ENCODE results near the gene TAS2R3.
A peak's percentile ranks its signal among the peaks of the same experiment; 100 is the strongest.
"Not testable (repeated sequence)": the region's sequence is repeated elsewhere in the genome, so short reads cannot be mapped to it uniquely, and the experiment has no call there.

TAS2R3 gene, protein sequence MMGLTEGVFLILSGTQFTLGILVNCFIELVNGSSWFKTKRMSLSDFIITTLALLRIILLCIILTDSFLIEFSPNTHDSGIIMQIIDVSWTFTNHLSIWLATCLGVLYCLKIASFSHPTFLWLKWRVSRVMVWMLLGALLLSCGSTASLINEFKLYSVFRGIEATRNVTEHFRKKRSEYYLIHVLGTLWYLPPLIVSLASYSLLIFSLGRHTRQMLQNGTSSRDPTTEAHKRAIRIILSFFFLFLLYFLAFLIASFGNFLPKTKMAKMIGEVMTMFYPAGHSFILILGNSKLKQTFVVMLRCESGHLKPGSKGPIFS

DNA sequence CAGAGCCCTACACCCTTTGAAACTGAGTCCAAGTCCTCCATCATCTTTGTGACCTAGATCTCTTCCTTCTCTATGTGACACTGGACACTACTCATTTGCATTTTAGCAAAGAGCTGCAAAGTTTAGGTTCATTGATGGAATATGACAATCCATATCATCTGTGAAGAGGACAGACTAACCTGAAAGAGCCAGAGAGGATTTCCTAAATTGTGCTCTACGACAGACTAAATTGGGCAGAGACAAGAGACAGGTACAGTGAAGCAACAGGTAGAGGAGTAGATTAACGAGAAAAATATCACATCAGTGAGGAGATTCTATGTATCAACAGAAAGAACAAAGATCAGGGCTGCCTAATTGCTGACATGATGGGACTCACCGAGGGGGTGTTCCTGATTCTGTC is at the start of gene TAS2R3:
Gene TAS2R3 (plus strand): TSS at position 301 of the 400 bp plus-strand sequence. CDS start 62 bp downstream, at position 363.
- no peak for DNase-seq (ENCODE audit: low spot score)

- no peak for DNase-seq (ENCODE audit: low spot score)
These were observed 49.3 kb upstream of the TAS2R3 start for GRCh38 chr7:141714571-141714970.

DNA sequence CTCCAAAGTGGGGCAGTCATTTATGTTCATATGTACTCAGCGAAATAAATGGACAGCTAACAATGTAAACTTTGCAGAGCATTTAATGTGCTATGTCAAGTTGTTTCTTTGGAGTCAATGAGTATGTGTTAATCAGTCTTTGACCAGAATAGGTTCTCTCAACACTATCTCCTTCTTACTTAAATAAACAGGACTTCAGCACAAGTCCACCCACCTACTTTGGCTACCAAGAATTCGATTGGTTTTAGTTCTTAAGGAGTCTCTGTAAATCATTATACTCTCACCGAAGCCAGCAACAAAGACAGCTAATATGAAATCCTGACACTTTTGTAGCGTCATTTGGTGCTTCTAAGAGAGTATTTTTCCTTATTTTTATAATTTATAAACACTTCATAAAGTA is 48.9 kb upstream of the TAS2R3 start:
- no peak for DNase-seq (ENCODE audit: low spot score)

DNA sequence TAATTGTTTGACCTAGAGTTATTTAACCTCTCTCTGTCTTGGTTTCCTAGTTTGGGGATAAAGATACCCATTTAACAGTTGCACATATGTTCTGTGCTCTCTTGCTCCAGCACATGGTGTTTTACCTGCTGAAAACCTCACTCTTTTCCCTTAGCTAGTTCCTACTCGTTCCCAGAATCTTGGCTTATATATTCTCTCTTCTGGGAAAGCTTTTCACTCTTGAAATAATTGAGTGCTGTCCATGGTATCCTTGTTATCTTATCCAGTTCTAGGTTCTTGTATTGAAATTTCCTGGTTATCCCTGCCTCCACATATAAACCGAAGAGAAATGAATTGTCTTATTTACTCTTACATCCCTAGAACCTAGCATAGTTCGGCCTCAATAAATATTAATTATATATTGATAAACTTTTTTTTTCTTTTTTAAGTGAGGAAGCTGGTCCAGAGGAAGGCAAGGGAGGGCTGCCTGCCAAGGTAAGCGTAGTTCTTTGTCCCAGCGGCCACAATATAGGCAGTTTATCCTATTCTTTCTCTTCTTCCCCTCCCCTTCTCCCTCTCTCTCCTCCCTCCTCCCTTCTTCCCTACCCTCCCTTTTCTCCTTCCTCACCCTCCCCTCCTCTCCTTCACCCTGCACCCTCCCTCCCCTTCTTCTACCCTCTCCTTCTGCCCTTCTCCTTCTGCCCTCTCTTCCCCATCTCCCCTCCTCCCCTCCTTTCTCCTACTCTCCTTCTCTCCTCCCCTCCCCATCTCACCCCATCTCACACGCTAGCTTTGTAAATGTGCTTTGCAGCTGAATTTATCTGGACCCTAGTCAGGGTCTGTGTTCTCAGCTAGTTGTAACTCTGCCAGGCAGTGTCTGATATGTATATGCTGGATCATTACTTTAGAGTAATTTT is 47.9 kb upstream of the TAS2R3 start:
- DNase-seq (ENCODE audit: low spot score): no peak

DNA sequence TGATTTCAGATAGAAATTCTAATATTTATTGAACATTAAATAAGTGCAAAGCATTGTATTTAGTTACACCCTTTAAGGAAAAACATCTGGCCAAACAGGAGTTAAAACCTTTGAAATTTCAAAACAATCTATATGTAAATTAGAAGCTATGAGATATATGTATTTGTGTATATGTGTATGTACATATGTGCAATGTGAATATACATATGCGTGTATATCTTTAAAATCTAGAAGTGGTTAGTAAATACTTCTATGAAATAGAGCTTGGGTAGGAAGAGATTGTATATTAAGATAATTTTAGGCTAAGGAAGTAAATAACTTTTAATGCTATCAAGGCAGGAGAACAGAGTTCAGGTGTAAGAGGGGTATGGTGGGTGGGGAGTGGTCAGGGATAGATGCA is 46.4 kb upstream of the TAS2R3 start:
- DNase-seq (ENCODE audit: low spot score): no peak

- no peak for DNase-seq (ENCODE audit: low spot score)
These were observed 41.4 kb upstream of the TAS2R3 start for GRCh38 chr7:141722529-141722928.

DNA sequence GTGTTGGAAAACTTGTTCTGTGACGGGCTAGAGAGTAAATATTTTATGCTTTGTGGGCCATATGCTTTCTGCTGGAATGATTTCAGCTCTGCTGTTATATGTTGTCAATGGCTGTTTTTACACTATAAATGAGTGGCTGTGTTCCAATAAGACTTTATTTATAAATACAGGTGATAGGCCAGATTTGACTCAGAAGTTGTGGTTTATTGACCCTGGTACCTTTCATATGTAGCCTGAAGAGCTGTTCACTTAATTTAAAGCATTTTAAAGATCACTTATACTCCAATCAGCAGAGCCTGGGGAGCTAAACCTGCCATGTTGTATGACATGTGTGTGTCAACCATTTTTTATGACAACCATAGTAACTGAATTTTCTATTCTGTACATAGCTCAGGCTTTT is 34.9 kb upstream of the TAS2R3 start:
- DNase-seq (ENCODE audit: low spot score): no peak

DNA sequence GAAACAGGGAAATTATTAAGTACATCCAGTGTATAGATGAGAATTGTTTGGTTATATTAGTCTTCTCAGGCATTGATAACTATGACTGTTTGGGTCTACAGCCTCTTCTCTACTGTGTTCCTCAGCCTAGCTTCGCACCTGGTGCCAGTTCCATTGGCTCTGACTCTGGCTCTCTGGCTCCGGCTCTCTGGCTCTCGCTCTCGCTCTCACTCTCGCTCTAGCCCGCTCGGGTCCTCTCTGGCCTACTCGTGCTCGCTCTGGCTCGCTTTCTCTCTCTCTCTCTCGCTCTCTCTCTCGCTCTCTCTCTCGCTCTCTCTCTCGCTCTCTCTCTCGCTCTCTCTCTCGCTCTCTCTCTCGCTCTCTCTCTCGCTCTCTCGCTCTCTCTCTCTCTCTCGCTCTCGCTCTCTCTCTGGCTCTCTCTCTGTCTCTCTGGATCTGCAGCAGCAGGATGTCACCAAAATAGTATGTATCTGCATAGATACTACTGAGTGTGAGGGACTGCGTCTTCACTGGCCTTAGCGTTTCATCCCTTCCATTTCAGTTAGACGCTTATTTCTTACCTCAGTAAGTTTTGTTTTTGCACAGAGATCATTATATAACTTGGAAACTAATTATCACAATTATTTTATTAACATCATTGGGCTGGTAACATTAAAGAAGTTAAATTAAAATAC is 32.3 kb upstream of the TAS2R3 start:
- no peak for DNase-seq (ENCODE audit: low spot score)

DNA sequence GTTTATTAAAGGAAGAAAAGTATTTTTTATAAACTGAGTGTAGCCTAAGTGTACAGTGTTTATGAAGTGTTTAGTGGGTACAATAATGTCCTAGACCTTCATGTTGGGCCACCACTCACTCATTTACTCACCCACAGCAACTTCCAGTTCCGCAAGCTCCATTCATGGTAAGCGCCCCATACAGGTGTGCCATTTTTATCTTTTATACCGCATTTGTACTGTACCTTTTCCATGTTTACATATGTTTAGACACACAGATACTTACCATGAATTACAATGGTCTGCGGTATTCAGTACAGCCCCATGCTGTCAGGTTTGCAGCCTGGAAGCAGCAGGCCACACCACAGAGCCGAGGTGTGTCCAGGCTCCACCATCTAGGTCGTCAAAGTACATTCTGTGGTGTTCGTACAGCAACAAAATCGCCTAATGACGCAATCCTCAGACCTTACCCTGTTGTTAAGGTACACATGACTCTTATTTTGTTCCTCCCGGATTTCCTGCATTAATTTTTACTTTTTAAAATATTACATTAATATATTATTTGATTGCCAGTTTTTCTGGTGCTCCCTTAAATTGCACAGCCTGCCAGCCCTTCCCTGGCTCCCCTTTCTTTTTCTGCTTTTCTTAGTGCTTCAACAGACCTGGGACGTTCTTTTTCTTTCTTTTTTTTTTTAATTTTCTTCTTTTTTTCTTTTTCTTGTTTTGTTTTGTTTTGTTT is 26.6 kb upstream of the TAS2R3 start:
- no peak for DNase-seq (ENCODE audit: low spot score)

- DNase-seq (ENCODE audit: low spot score): peak; percentile 91
These were observed 25.9 kb upstream of the TAS2R3 start, which contains the start of gene SSBP1 for GRCh38 chr7:141737836-141738591. SSBP1 (plus strand) TSS chr7:141738358; CDS start chr7:141739167, 809 bp downstream.

DNA sequence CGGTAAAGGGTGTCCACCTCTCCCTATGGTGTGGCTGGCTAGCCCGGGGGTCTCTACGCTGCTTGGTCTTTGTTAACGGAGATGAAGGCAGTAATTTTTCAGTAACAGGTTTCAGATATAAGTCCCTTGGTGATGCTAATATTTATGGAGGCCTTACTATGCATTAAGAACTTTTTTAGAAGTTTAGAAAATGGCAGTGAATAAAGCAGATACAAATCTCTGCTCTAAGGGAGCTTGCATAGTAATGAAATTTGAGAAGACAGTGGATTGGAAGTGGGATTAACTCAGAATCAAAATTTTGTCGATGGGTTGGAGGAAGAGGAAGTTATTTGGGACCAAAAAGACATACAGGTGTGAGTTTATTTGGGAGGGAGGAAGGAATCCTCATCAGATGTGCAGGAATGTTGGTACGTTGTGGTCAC is 25.3 kb upstream of the TAS2R3 start:
- no peak for DNase-seq (ENCODE audit: low spot score)

- DNase-seq (ENCODE audit: low spot score): no peak
These were observed 24.6 kb upstream of the TAS2R3 start for GRCh38 chr7:141739250-141739649.

DNA sequence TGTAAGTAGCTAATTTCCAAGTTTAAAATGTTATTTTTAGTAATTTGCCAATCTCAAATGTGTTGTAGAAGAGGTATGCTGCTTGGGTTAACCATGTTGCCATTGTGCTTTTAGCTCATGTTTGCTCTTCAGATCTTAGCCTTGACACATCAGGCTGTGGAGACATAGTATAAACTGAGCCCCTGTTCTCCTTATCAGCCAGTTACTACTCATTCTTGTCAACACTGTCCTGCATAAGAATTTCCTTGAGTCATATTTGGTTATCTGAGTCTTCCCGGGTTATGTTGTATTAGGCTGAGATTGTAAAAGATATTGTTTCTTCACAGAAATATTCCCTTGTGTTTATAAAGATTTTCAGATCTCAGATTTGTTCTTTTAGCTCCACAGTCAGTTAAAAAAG is 21.7 kb upstream of the TAS2R3 start:
- DNase-seq (ENCODE audit: low spot score): no peak

DNA sequence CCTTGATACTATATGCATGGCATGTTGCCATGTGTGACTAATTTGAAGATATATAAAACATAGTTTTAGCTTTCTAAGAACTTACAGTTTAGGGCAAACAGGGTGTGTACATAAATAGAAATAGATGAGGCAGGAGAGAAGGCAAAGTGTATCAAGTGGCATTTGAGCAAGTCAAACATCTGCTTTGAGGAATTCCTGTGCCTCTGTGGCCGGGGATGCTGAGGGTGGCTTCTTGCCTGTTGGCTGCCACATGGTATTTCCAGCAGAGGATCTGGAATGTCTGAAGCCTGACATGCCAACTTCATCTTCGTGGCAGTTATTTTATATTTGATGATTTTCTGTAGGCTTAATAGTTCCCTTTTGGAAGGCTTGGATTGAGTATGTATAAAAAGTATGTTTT is 19.8 kb upstream of the TAS2R3 start:
- no peak for DNase-seq (ENCODE audit: low spot score)

- DNase-seq (ENCODE audit: low spot score): no peak
These were observed 15.5 kb upstream of the TAS2R3 start for GRCh38 chr7:141748396-141748795.

- not testable (repeated sequence) for DNase-seq (ENCODE audit: low spot score)
These were observed 12.0 kb upstream of the TAS2R3 start for GRCh38 chr7:141751904-141752303.

- DNase-seq (ENCODE audit: low spot score): no peak
These were observed 11.3 kb upstream of the TAS2R3 start for GRCh38 chr7:141752634-141753033.

GRCh38 chr7:141754939-141755338 is 9.0 kb upstream of the TAS2R3 start:
- DNase-seq (ENCODE audit: low spot score): peak; percentile 24

DNA sequence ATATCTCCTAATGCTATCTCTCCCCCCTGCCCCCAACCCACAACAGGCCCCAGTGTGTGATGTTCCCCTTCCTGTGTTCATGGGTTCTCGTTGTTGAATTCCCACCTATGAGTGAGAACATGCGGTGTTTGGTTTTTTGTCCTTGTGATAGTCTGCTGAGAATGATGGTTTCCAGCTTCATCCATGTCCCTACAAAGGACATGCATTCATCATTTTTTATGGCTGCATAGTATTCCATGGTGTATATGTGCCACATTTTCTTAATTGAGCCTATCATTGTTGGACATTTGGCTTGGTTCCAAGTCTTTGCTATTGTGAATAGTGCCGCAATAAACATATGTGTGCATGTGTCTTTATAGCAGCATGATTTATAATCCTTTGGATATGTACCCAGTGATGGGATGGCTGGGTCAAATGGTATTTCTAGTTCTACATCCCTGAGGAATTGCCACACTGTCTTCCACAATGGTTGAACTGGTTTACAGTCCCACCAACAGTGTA is 6.2 kb downstream of the TAS2R3 start:
- not testable (repeated sequence) for DNase-seq (ENCODE audit: low spot score)

- no peak for DNase-seq (ENCODE audit: low spot score)
These were observed 12.5 kb downstream of the TAS2R3 start, which contains the start of gene TAS2R4 for GRCh38 chr7:141776374-141776773. TAS2R4 (plus strand) TSS chr7:141776674; CDS start chr7:141778489, 1,815 bp downstream.
